ENCODE measurements around the gene MAGT1. TPM values are rescaled to one million over a fixed set of nuclear protein-coding genes. Genes with fewer than 3 reads are reported as not detected.

MAGT1 gene
- total and polyA plus RNA-seq, 2 experiments from 2014 or later: 23.4 to 42.2 TPM

DNA sequence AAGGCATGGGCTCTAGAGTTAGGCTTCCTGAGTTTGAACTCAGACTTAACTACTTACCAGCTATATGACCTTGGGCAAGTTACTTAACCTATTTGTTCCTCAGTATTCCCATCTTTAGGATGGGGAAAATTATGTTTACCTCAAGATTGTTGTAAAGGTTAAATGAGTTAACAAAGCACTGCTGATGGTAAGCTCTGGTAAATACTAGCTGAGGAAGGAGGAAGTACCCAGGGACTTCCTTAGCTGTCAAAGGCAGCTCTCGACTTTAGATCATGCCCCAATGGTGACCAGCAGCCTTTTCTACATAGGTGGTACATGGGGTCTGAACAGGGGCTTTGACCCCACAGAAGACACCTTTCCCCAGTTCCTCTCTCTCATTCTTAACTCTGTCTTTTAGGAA is 35.3 kb upstream of the MAGT1 start (continued):
- TF ChIP-seq NANOG (IDR thresholded peaks at IDR 0.05; ENCODE audit: borderline replicate concordance) (no peak), STAT1 (IDR thresholded peaks at IDR 0.05; ENCODE audit: unreplicated experiment) (no peak), POLR2AphosphoS5 (IDR thresholded peaks at IDR 0.05; ENCODE audit: low read depth) (no peak), ZNF462 (CRISPR knock-in tag; IDR thresholded peaks at IDR 0.05) (no peak), ZNF331 (CRISPR knock-in tag; IDR thresholded peaks at IDR 0.05; ENCODE audit: low read depth) (no peak), ZNF114 (CRISPR knock-in tag; IDR thresholded peaks at IDR 0.05) (no peak)

GRCh38 chrX:77925764-77926163 is 30.5 kb upstream of the MAGT1 start:
- Mint-ChIP-seq H3K4me3 (no peak overlapping the region), H3K27ac (no peak overlapping the region), H3K4me1 (no peaks in the 10 kb centered on the region), H3K27me3 (ENCODE audit: insufficient read depth, low read depth, poor library complexity) (no peaks in the 10 kb centered on the region), H3K36me3 (ENCODE audit: low read depth) (no peaks in the 10 kb centered on the region), H3K9me3 (no peaks in the 10 kb centered on the region)
- no peaks in the 10 kb centered on the region for H3K27me3 ChIP-seq (ENCODE audit: insufficient read depth)
- no peaks in the 10 kb centered on the region for H3F3A ChIP-seq (replicated peaks; ENCODE audit: low read depth)
- no peak overlapping the region for H3K4me3 ChIP-seq
- ATAC-seq: no peak
- H3K9me2 ChIP-seq (ENCODE audit: insufficient read depth): no peaks in the 10 kb centered on the region
- DNase-seq (ENCODE audit: low spot score): no peak
- no peaks in the 10 kb centered on the region for H3K36me3 ChIP-seq (ENCODE audit: insufficient read depth)
- TF ChIP-seq EZH2 (IDR thresholded peaks at IDR 0.05; ENCODE audit: low read depth, unreplicated experiment) (no peak), NANOG (IDR thresholded peaks at IDR 0.05; ENCODE audit: borderline replicate concordance) (no peak), ZNF462 (CRISPR knock-in tag; IDR thresholded peaks at IDR 0.05) (no peak)
- TF ChIP-seq, protein P1, sequence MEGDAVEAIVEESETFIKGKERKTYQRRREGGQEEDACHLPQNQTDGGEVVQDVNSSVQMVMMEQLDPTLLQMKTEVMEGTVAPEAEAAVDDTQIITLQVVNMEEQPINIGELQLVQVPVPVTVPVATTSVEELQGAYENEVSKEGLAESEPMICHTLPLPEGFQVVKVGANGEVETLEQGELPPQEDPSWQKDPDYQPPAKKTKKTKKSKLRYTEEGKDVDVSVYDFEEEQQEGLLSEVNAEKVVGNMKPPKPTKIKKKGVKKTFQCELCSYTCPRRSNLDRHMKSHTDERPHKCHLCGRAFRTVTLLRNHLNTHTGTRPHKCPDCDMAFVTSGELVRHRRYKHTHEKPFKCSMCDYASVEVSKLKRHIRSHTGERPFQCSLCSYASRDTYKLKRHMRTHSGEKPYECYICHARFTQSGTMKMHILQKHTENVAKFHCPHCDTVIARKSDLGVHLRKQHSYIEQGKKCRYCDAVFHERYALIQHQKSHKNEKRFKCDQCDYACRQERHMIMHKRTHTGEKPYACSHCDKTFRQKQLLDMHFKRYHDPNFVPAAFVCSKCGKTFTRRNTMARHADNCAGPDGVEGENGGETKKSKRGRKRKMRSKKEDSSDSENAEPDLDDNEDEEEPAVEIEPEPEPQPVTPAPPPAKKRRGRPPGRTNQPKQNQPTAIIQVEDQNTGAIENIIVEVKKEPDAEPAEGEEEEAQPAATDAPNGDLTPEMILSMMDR (conservative IDR thresholded peaks at IDR 0.05; ENCODE audit: low read depth in 2 of 2): no peak
- H3K4me2 ChIP-seq: no peak overlapping the region
- no peaks in the 10 kb centered on the region for H3K4me1 ChIP-seq (ENCODE audit: insufficient read depth)
- no peaks in the 10 kb centered on the region for H4K20me1 ChIP-seq (replicated peaks; ENCODE audit: insufficient read depth)
- H2AFZ ChIP-seq: no peak overlapping the region
- no peaks in the 10 kb centered on the region for H3K79me2 ChIP-seq (replicated peaks; ENCODE audit: insufficient read depth)
- no peak overlapping the region for H3K27ac ChIP-seq (ENCODE audit: low read depth)

Measured in GM23338 (cell line).